Keratinocyte (primary cell): ENCODE results near the gene ACMSD. TPM values are rescaled to one million over a fixed set of nuclear protein-coding genes. Genes with fewer than 3 reads are reported as not detected.

Experiments
- DNase-seq: peaks from one replicate; pipeline ENCODE4 v3.0.0-alpha.2; 2011; ENCODE audit warnings: low read depth, missing footprints, low spot score
- FAIRE-seq: peaks from 2 replicates; lab custom pipeline; 2011; peaks lifted over from hg19 to GRCh38; lab: Jason Lieb, UNC
- H2AFZ ChIP-seq: 2 replicates; pipeline ENCODE4 v1.6.0; 2012; ENCODE audit warnings: low read length, control low read depth, inconsistent platforms; ENCODE audit not compliant: control insufficient read depth
- H3K27ac ChIP-seq: 2 replicates; pipeline ENCODE4 v1.5.1; 2011; ENCODE audit warnings: low read length; ENCODE audit not compliant: control insufficient read depth, insufficient read depth
- H3K27me3 ChIP-seq: 3 replicates; pipeline ENCODE4 v1.6.0; 2011; ENCODE audit warnings: low read length; ENCODE audit not compliant: control insufficient read depth, insufficient read depth; ENCODE audit errors: extremely low read depth
- H3K36me3 ChIP-seq, 2 experiments: 2 replicates in 1 of 2; 3 replicates in 1 of 2; pipeline ENCODE4 v1.5.1; 2011; ENCODE audit warnings: low read length in 2 of 2, mild to moderate bottlenecking in 1 of 2; ENCODE audit not compliant: control insufficient read depth in 2 of 2, insufficient read depth in 2 of 2; ENCODE audit errors: extremely low read depth in 1 of 2
- H3K4me1 ChIP-seq: 3 replicates; pipeline ENCODE4 v1.5.1; 2011; ENCODE audit warnings: low read length; ENCODE audit not compliant: control insufficient read depth, insufficient read depth; ENCODE audit errors: extremely low read depth
- H3K4me2 ChIP-seq: 3 replicates; pipeline ENCODE4 v1.6.0; 2011; ENCODE audit warnings: low read depth, low read length; ENCODE audit not compliant: control insufficient read depth, insufficient read depth; ENCODE audit errors: extremely low read depth
- H3K4me3 ChIP-seq, 3 experiments: fragments of 200-600 bp in 1 of 3; sonication (generic) in 1 of 3; 2 replicates in 2 of 3; 3 replicates in 1 of 3; pipeline ENCODE4 v1.5.1; 2011 to 2016; ENCODE audit warnings: low read length in 3 of 3, mild to moderate bottlenecking in 3 of 3, control low read depth in 2 of 3, inconsistent platforms in 1 of 3, low read depth in 1 of 3, mixed read lengths in 1 of 3, mixed run types in 1 of 3, moderate library complexity in 1 of 3; ENCODE audit not compliant: control insufficient read depth in 2 of 3, insufficient read depth in 2 of 3; ENCODE audit errors: extremely low read depth in 1 of 3
- H3K79me2 ChIP-seq: 2 replicates; pipeline ENCODE4 v1.6.0; 2012; ENCODE audit warnings: low read length; ENCODE audit not compliant: control insufficient read depth, insufficient read depth
- H3K9ac ChIP-seq: 3 replicates; pipeline ENCODE4 v1.6.0; 2011; ENCODE audit warnings: low read length; ENCODE audit not compliant: control insufficient read depth, insufficient read depth; ENCODE audit errors: extremely low read depth
- H3K9me1 ChIP-seq: 3 replicates; pipeline ENCODE4 v1.6.0; 2011; ENCODE audit warnings: low read length; ENCODE audit not compliant: control insufficient read depth, insufficient read depth; ENCODE audit errors: extremely low read depth
- H3K9me3 ChIP-seq: 2 replicates; pipeline ENCODE4 v1.5.1; 2012; ENCODE audit warnings: low read depth, low read length; ENCODE audit not compliant: control insufficient read depth
- H4K20me1 ChIP-seq: 3 replicates; pipeline ENCODE4 v1.6.0; 2011; ENCODE audit warnings: low read length; ENCODE audit not compliant: control insufficient read depth, insufficient read depth; ENCODE audit errors: extremely low read depth
- CTCF ChIP-seq, 3 experiments: IDR thresholded peaks in 1 of 3; conservative IDR thresholded peaks in 1 of 3; optimal IDR thresholded peaks in 1 of 3; 2 replicates in 2 of 3; 3 replicates in 1 of 3; pipeline versions ENCODE3 to v1.5.1; 2011; ENCODE audit warnings: low read length in 3 of 3, mild to moderate bottlenecking in 3 of 3, moderate library complexity in 2 of 3, control low read depth in 1 of 3, inconsistent platforms in 1 of 3; ENCODE audit not compliant: insufficient read depth in 2 of 3; ENCODE audit errors: extremely low read depth in 1 of 3
- EZH2 ChIP-seq: IDR thresholded peaks from one replicate; pipeline ENCODE4 v1.6.1; 2012; ENCODE audit warnings: inconsistent platforms, mild to moderate bottlenecking, low read length, moderate library complexity
- dilution Hi-C: fragments of 300-500 bp; cut with MboI; formaldehyde crosslinking; loops from one replicate; pipeline ENCODE4 v1.7.0; 2020; ENCODE audit warnings: low sequenced_read_pairs; ENCODE audit not compliant: extremely low pct_ligation_motif_present
- polyA plus RNA-seq, 5 experiments: library from polyadenylated mRNA; depleted of rRNA in 3 of 5; stranded (reverse) in 3 of 5; stranded (forward) in 1 of 5; unstranded in 1 of 5; fragments of >200 nt; gene quantifications; 1 replicate in 1 of 5; 2 replicates in 3 of 5; 3 replicates in 1 of 5; pipeline versions ENCODE4 v1.2.1 to v1.2.3, GENCODE V29; 2011 to 2012; ENCODE audit warnings: missing spikeins in 2 of 5, low read depth in 1 of 5, low replicate concordance in 1 of 5

ACMSD gene
- polyA plus RNA-seq, 1 donor (not counting 4 experiments of a cell fraction or from before 2014, with no cell fraction given) = not detected

- DNase-seq (no peak), FAIRE-seq (no peak)
- Histone ChIP-seq H3K9ac (no peak overlapping the region), H3K79me2 (no peaks in the 10 kb centered on the region), H3K36me3 (no peaks in the 10 kb centered on the region), H3K4me2 (no peak overlapping the region), H4K20me1 (no peaks in the 10 kb centered on the region), H3K27me3 (no peaks in the 10 kb centered on the region), H3K9me1 (no peaks in the 10 kb centered on the region), H2AFZ (no peak overlapping the region), H3K4me1 (no peaks in the 10 kb centered on the region), H3K9me3 (no peaks in the 10 kb centered on the region), H3K4me3 (no peak overlapping the region), H3K27ac (no peak overlapping the region)
- TF ChIP-seq CTCF (optimal IDR thresholded peaks at IDR 0.05 in 1 of 3, IDR thresholded peaks at IDR 0.05 in 1 of 3, conservative IDR thresholded peaks at IDR 0.05 in 1 of 3; ENCODE audit: extremely low read depth in 1 of 3, insufficient read depth in 2 of 3, low read length in 3 of 3) (no peak), EZH2 (no peak)
- dilution Hi-C loops = no loop called here
Measured at GRCh38 chr2:134892282-134893035, 54.0 kb downstream of the ACMSD start.

- Histone ChIP-seq H3K79me2 (no peaks in the 10 kb centered on the region), H3K9ac (no peak overlapping the region), H3K4me2 (no peak overlapping the region), H3K27me3 (no peaks in the 10 kb centered on the region), H3K36me3 (no peaks in the 10 kb centered on the region), H3K9me1 (no peaks in the 10 kb centered on the region), H3K4me3 (no peak overlapping the region), H3K27ac (no peak overlapping the region), H3K4me1 (no peaks in the 10 kb centered on the region), H2AFZ (no peak overlapping the region), H3K9me3 (no peaks in the 10 kb centered on the region), H4K20me1 (no peaks in the 10 kb centered on the region)
- dilution Hi-C loops = no loop called here
- FAIRE-seq (no peak), DNase-seq (no peak)
- TF ChIP-seq CTCF (optimal IDR thresholded peaks at IDR 0.05 in 1 of 3, IDR thresholded peaks at IDR 0.05 in 1 of 3, conservative IDR thresholded peaks at IDR 0.05 in 1 of 3; ENCODE audit: extremely low read depth in 1 of 3, insufficient read depth in 2 of 3, low read length in 3 of 3) (no peak), EZH2 (no peak)
Measured at GRCh38 chr2:134897932-134898331, 59.5 kb downstream of the ACMSD start.
